ENCODE results near the gene EEF1AKMT1.
"Not testable (repeated sequence)": the region's sequence is repeated elsewhere in the genome, so short reads cannot be mapped to it uniquely, and the experiment has no call there.

The EEF1AKMT1 gene

DNA sequence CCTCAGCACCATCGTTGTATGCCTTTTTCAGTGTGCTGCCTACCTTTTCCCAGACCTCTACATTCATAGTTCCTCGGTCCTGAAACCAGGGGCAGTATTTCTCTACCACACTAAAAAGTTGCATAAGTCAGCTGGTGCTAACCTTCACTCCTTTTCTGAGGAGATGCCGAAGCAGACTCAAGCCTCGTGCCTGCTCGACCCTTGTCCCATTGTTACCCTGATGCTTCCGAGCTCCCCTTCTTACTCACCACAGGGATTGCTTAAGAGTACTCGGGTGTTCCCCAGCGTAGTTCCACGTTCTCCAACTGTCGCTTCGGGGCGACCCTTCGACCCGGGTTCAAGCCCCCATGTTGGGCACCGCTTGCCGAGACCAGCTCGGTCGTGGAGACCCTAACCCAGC is 89.2 kb downstream of the EEF1AKMT1 start:
- H3K4me3 Mint-ChIP-seq = no peak overlapping the region
- no peak overlapping the region for H3K27ac Mint-ChIP-seq
- H3K27me3 Mint-ChIP-seq (ENCODE audit: low read depth) = no peaks in the 10 kb centered on the region
- H3K36me3 Mint-ChIP-seq (ENCODE audit: low read depth) = no peaks in the 10 kb centered on the region
- no peaks in the 10 kb centered on the region for H3K9me3 Mint-ChIP-seq
- H3K4me1 Mint-ChIP-seq (ENCODE audit: low read depth) = no peaks in the 10 kb centered on the region
- no peak for DNase-seq (ENCODE audit: low spot score)

GRCh38 chr13:20684041-20684440 is 89.7 kb downstream of the EEF1AKMT1 start:
- H3K27me3 Mint-ChIP-seq (ENCODE audit: low read depth) = no peaks in the 10 kb centered on the region
- no peak overlapping the region for H3K27ac Mint-ChIP-seq
- H3K9me3 Mint-ChIP-seq = no peaks in the 10 kb centered on the region
- no peaks in the 10 kb centered on the region for H3K36me3 Mint-ChIP-seq (ENCODE audit: low read depth)
- no peak overlapping the region for H3K4me3 Mint-ChIP-seq
- no peaks in the 10 kb centered on the region for H3K4me1 Mint-ChIP-seq (ENCODE audit: low read depth)
- DNase-seq (ENCODE audit: low spot score) = no peak

GRCh38 chr13:20682061-20682460 is 91.7 kb downstream of the EEF1AKMT1 start:
- Mint-ChIP-seq H3K4me3 (no peak overlapping the region), H3K27me3 (ENCODE audit: low read depth) (no peaks in the 10 kb centered on the region), H3K27ac (no peak overlapping the region), H3K4me1 (ENCODE audit: low read depth) (no peaks in the 10 kb centered on the region), H3K9me3 (no peaks in the 10 kb centered on the region), H3K36me3 (ENCODE audit: low read depth) (no peaks in the 10 kb centered on the region)
- no peak for DNase-seq (ENCODE audit: low spot score)

DNA sequence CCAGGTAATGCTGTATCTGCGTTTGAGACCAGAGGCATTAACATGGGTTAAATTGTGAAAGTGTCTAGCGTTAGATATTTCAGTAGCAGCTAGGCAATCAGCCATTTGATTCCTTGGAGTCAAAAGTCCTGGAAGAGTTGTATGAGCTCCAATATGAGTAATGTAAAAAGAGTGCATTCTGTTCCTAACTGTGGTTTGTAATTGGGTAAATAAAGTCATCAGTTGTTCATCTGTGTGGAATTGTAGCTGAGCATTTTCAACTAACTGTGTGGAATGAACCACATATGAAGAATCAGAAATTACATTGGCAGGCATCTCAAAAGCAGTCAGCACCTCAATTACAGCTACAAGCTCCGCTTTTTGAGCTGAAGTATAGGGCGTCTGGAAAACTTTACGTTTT is 92.3 kb downstream of the EEF1AKMT1 start:
- H3K27me3 Mint-ChIP-seq (ENCODE audit: low read depth); DNase-seq (ENCODE audit: low spot score); H3K9me3 Mint-ChIP-seq; H3K4me3 Mint-ChIP-seq; H3K4me1 Mint-ChIP-seq (ENCODE audit: low read depth); H3K36me3 Mint-ChIP-seq (ENCODE audit: low read depth); H3K27ac Mint-ChIP-seq: not testable (repeated sequence)

GRCh38 chr13:20680416-20681080 is 93.2 kb downstream of the EEF1AKMT1 start:
- Mint-ChIP-seq H3K9me3 (no peaks in the 10 kb centered on the region), H3K27me3 (ENCODE audit: low read depth) (no peaks in the 10 kb centered on the region), H3K27ac (no peak overlapping the region), H3K4me3 (no peak overlapping the region), H3K36me3 (ENCODE audit: low read depth) (no peaks in the 10 kb centered on the region), H3K4me1 (ENCODE audit: low read depth) (no peaks in the 10 kb centered on the region)
- DNase-seq (ENCODE audit: low spot score) = no peak

DNA sequence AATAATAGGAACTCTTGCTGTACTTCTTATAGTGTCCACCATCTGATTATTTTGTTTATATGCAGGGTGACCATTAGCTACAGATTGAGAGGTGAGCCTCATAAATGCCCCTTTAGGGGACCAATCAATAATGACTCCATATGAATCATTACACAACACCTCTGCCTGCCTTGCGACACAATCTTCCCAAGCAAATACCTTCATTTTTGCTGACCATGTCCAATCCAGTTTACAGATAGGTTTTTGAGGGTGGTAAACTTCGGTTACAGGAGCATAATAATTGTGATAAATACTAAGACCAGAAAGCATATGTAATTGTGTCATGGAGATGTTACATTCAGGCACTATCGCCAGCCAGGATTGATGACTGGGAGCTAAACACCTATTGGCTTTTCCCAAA is 93.9 kb downstream of the EEF1AKMT1 start:
- Mint-ChIP-seq H3K4me1 (ENCODE audit: low read depth) (no peaks in the 10 kb centered on the region), H3K27me3 (ENCODE audit: low read depth) (no peaks in the 10 kb centered on the region), H3K4me3 (no peak overlapping the region), H3K9me3 (no peaks in the 10 kb centered on the region), H3K27ac (no peak overlapping the region), H3K36me3 (ENCODE audit: low read depth) (no peaks in the 10 kb centered on the region)
- no peak for DNase-seq (ENCODE audit: low spot score)
